Bladder microvascular endothelial cell (primary cell): ENCODE results near the gene SEC24A. TPM values are rescaled to one million over a fixed set of nuclear protein-coding genes. Genes with fewer than 3 reads are reported as not detected.

ENCODE experiments used
- total RNA-seq: library from RNA; depleted of rRNA; stranded (reverse); fragments of >200 nt; gene quantifications from 2 replicates; pipeline ENCODE4 v1.2.3, GENCODE V29; 2014

The SEC24A gene
- total RNA-seq, result 9.2 and 30.8 TPM in 2 replicates

GRCh38 chr5:134648425-134649162, at the start of gene SEC24A:
SEC24A (plus strand) TSS chr5:134648785; CDS start chr5:134649077, 292 bp downstream.

GRCh38 chr5:134738133-134738962, 89.8 kb downstream of the SEC24A start, which contains the start of gene CAMLG:
CAMLG (plus strand) TSS chr5:134738548; CDS start chr5:134738621, 73 bp downstream.

GRCh38 chr5:134758504-134759341, 110.1 kb downstream of the SEC24A start, which contains the start of gene DDX46:
DDX46 (plus strand) TSS chr5:134758779; CDS start chr5:134758939, 160 bp downstream.

Other genes starting within 250 kb of the SEC24A start
- gene CDKN2AIPNL, start 236.9 kb upstream of the SEC24A start, total RNA-seq, result 23.7 and 33.4 TPM in 2 replicates
- 14.6 and 33.3 TPM in 2 replicates for gene JADE2, start 123.1 kb upstream of the SEC24A start, total RNA-seq
- 44.0 and 109 TPM in 2 replicates for gene SAR1B, start 16.0 kb upstream of the SEC24A start, total RNA-seq
- 25.9 and 32.4 TPM in 2 replicates for gene CAMLG, start 89.8 kb downstream of the SEC24A start, total RNA-seq
- gene DDX46, start 110.0 kb downstream of the SEC24A start, total RNA-seq, result 13.0 and 26.5 TPM in 2 replicates
- gene C5orf24, start 197.2 kb downstream of the SEC24A start, total RNA-seq, result 30.3 and 63.4 TPM in 2 replicates
- gene TXNDC15, start 225.6 kb downstream of the SEC24A start, total RNA-seq, result 57.0 and 90.8 TPM in 2 replicates